GM18507 (cell line): Measurements from ENCODE around the gene GRIK3.

ENCODE experiments used
- DNase-seq: peaks from one replicate; pipeline ENCODE4 v3.0.0; 2011; ENCODE audit warnings: low read depth; ENCODE audit not compliant: insufficient read length; ENCODE audit errors: extremely low spot score
- FAIRE-seq: peaks from 2 replicates; lab custom pipeline; 2011; peaks lifted over from hg19 to GRCh38; lab: Jason Lieb, UNC

Gene GRIK3

GRCh38 chr1:36869054-36869453 lies 165.3 kb downstream of the GRIK3 start:
- DNase-seq (no peak), FAIRE-seq (no peak)

- no peak for DNase-seq
- FAIRE-seq: no peak
These were observed 166.7 kb downstream of the GRIK3 start for GRCh38 chr1:36867575-36867974.

GRCh38 chr1:36866169-36866814 lies 168.0 kb downstream of the GRIK3 start:
- FAIRE-seq: no peak
- no peak for DNase-seq

- FAIRE-seq: no peak
These were observed 168.8 kb downstream of the GRIK3 start for GRCh38 chr1:36865602-36865900.

GRCh38 chr1:36864823-36865601 lies 169.3 kb downstream of the GRIK3 start:
- FAIRE-seq (no peak), DNase-seq (no peak)

More at GRCh38 chr1:36865602-36865900, 168.8 kb downstream of the GRIK3 start:
- no peak for DNase-seq

GRCh38 chr1:36864182-36864822 lies 170.0 kb downstream of the GRIK3 start:
- no peak for DNase-seq
- FAIRE-seq: no peak

GRCh38 chr1:36863500-36863899 lies 170.8 kb downstream of the GRIK3 start:
- DNase-seq (no peak), FAIRE-seq (no peak)

GRCh38 chr1:36863061-36863460 lies 171.3 kb downstream of the GRIK3 start:
- DNase-seq (no peak), FAIRE-seq (no peak)

GRCh38 chr1:36861375-36861774 lies 172.9 kb downstream of the GRIK3 start:
- DNase-seq (no peak), FAIRE-seq (no peak)

GRCh38 chr1:36859926-36860325 lies 174.4 kb downstream of the GRIK3 start:
- DNase-seq (no peak), FAIRE-seq (no peak)

GRCh38 chr1:36858981-36859380 lies 175.3 kb downstream of the GRIK3 start:
- DNase-seq (no peak), FAIRE-seq (no peak)

GRCh38 chr1:36858553-36858952 lies 175.8 kb downstream of the GRIK3 start:
- FAIRE-seq (no peak), DNase-seq (no peak)

- DNase-seq: no peak
- FAIRE-seq: no peak
These were observed 176.6 kb downstream of the GRIK3 start for GRCh38 chr1:36857754-36858153.

GRCh38 chr1:36855699-36856494 lies 178.4 kb downstream of the GRIK3 start:
- FAIRE-seq (no peak), DNase-seq (no peak)

GRCh38 chr1:36853638-36854037 lies 180.7 kb downstream of the GRIK3 start:
- no peak for FAIRE-seq
- no peak for DNase-seq

- FAIRE-seq (no peak), DNase-seq (no peak)
These were observed 181.7 kb downstream of the GRIK3 start for GRCh38 chr1:36852586-36852985.

- FAIRE-seq (no peak), DNase-seq (no peak)
These were observed 182.7 kb downstream of the GRIK3 start for GRCh38 chr1:36851595-36851994.

GRCh38 chr1:36851087-36851486 lies 183.2 kb downstream of the GRIK3 start:
- DNase-seq (no peak), FAIRE-seq (no peak)

- DNase-seq (no peak), FAIRE-seq (no peak)
These were observed 184.4 kb downstream of the GRIK3 start for GRCh38 chr1:36849956-36850355.

GRCh38 chr1:36847761-36848160 lies 186.6 kb downstream of the GRIK3 start:
- FAIRE-seq (no peak), DNase-seq (no peak)
